B cell (primary cell): ENCODE results near the gene PKNOX2.

Source experiments
- CTCF ChIP-seq: fragments of 200-600 bp; IDR thresholded peaks from one replicate; pipeline ENCODE4 v1.8.0; 2022; ENCODE audit warnings: antibody characterized with exemption, mild to moderate bottlenecking
- EZH2 ChIP-seq: IDR thresholded peaks from 2 replicates; pipeline ENCODE4 v1.6.1; 2012; ENCODE audit warnings: borderline replicate concordance, low read depth, mild to moderate bottlenecking, moderate library complexity, low read length; ENCODE audit not compliant: insufficient read depth, poor library complexity, severe bottlenecking

- TF ChIP-seq CTCF, result no peak
- no peak for TF ChIP-seq EZH2
These were observed 35.4 kb downstream of the PKNOX2 start for GRCh38 chr11:125199915-125200314.
